A673 (cell line): Measurements from ENCODE around the gene LEMD1. TPM values are rescaled to one million over a fixed set of nuclear protein-coding genes. Genes with fewer than 3 reads are reported as not detected.
A peak's percentile ranks its signal among the peaks of the same experiment; 100 is the strongest.

Experiments used
- BruUV-seq: library from RNA; stranded (reverse); fragments of 400-500 nt; replicated peaks from 2 replicates; lab custom pipeline; 2021; lab: Mats Ljungman, UMichigan
- CTCF ChIA-PET: fragments of 300-600 bp; sonication (Branson Sonifier 250); formaldehyde crosslinking; loops from one replicate; lab custom pipeline; 2022; ENCODE audit warnings: antibody characterized with exemption; lab: Charles Lee
- POLR2A ChIA-PET: fragments of 300-600 bp; sonication (Branson Sonifier 250); formaldehyde crosslinking; loops from one replicate; lab custom pipeline; 2022; ENCODE audit warnings: antibody characterized with exemption; ENCODE audit not compliant: low non-redundant PET; lab: Charles Lee
- DNase-seq: peaks from one replicate; pipeline ENCODE4 v3.0.0-alpha.2; 2015; ENCODE audit warnings: low spot score
- H3K27ac ChIP-seq: fragments of 200-600 bp; sonication (generic); 2 replicates; pipeline ENCODE4 v1.5.1; 2016; ENCODE audit warnings: mixed run types, low read depth, mild to moderate bottlenecking, mixed read lengths, antibody characterized with exemption, low read length; ENCODE audit not compliant: poor library complexity, severe bottlenecking
- H3K27me3 ChIP-seq: fragments of 200-600 bp; sonication (generic); replicated peaks from 2 replicates; pipeline ENCODE4 v1.6.1; 2017; ENCODE audit warnings: mixed run types, low read depth, mild to moderate bottlenecking, mixed read lengths, antibody characterized with exemption, low read length; ENCODE audit not compliant: insufficient read depth, poor library complexity
- H3K36me3 ChIP-seq: fragments of 200-600 bp; sonication (generic); 2 replicates; pipeline ENCODE4 v1.6.1; 2016; ENCODE audit warnings: mixed run types, mild to moderate bottlenecking, mixed read lengths, antibody characterized with exemption, low read length; ENCODE audit not compliant: insufficient read depth, poor library complexity, severe bottlenecking
- H3K4me1 ChIP-seq: fragments of 200-600 bp; sonication (generic); 2 replicates; pipeline ENCODE4 v1.6.1; 2017; ENCODE audit warnings: mixed run types, mild to moderate bottlenecking, mixed read lengths, antibody characterized with exemption, low read length; ENCODE audit not compliant: insufficient read depth, poor library complexity, severe bottlenecking
- H3K4me3 ChIP-seq: fragments of 200-600 bp; sonication (generic); 2 replicates; pipeline ENCODE4 v1.5.1; 2016; ENCODE audit warnings: low read depth, mixed run types, mild to moderate bottlenecking, mixed read lengths, low read length; ENCODE audit not compliant: poor library complexity, severe bottlenecking
- H3K9me3 ChIP-seq: fragments of 200-600 bp; sonication (generic); 2 replicates; pipeline ENCODE4 v1.6.1; 2016; ENCODE audit warnings: mixed run types, low read depth, mild to moderate bottlenecking, mixed read lengths, antibody characterized with exemption, low read length; ENCODE audit not compliant: poor library complexity, severe bottlenecking
- CTCF ChIP-seq: fragments of 300-800, 200-600 bp; sonication (generic); conservative IDR thresholded peaks from 2 replicates; pipeline ENCODE4 v1.5.1; 2017; ENCODE audit warnings: low read depth, mild to moderate bottlenecking, antibody characterized with exemption, low read length, moderate library complexity, mixed read lengths
- EZH2 ChIP-seq: fragments of 200-600 bp; sonication (generic); IDR thresholded peaks from 2 replicates; pipeline ENCODE4 v1.6.1; 2017; ENCODE audit warnings: borderline replicate concordance, low read depth, mild to moderate bottlenecking, mixed read lengths, antibody characterized with exemption, low read length; ENCODE audit not compliant: poor library complexity, severe bottlenecking
- intact Hi-C: fragments of 100-400 bp; cut with micrococcal nuclease; formaldehyde crosslinking; loops from one replicate; pipeline ENCODE4 v1.10.0; 2022; ENCODE audit not compliant: unreplicated experiment
- total RNA-seq: library from RNA; stranded (reverse); gene quantifications from 2 replicates; pipeline ENCODE4 v1.2.3, GENCODE V29; 2021

The LEMD1 gene
- total RNA-seq, 1 experiment from 2014 or later: 1.5 TPM

GRCh38 chr1:205377355-205377754, 44.5 kb downstream of the LEMD1 start:
- intact Hi-C loops: no loop called here
- no peak for DNase-seq
- Histone ChIP-seq H3K4me3 (no peak overlapping the region), H3K9me3 (no peaks in the 10 kb centered on the region), H3K27me3 (no peaks in the 10 kb centered on the region), H3K4me1 (peaks cover 9% of the 10 kb centered on the region), H3K36me3 (no peaks in the 10 kb centered on the region), H3K27ac (no peak overlapping the region)
- TF ChIP-seq CTCF (no peak), EZH2 (no peak)
- CTCF ChIA-PET: no interaction called here
- POLR2A ChIA-PET: no interaction called here
- BruUV-seq: no TSS peak

DNA sequence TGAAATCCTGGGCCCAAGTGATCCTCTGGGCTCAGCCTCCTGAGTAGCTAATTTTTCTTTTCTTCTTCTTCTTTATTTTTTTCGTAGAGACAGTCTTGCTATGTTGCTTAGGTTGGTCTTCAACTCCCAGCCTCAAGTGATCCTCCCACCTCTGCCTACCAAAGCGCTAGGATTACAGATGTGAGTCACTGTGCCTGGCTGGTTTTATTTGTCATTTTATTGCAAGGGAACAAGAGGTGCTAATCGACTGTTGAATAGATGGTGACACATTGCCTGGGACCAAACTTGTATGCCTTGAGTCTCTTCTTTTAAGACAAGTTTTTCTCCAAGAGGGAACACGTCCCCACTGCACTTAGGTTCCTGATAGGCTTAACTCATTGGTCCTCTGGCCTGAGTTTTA, 45.1 kb downstream of the LEMD1 start:
- Histone ChIP-seq H3K4me1 (peaks cover 9% of the 10 kb centered on the region), H3K27ac (no peak overlapping the region), H3K9me3 (no peaks in the 10 kb centered on the region), H3K27me3 (no peaks in the 10 kb centered on the region), H3K36me3 (no peaks in the 10 kb centered on the region), H3K4me3 (no peak overlapping the region)
- POLR2A ChIA-PET: interaction anchor here (0.5 kb wide), 1 partner anchor 91 kb away, joined by 7 read pairs; no protein-coding TSS in a partner anchor
- CTCF ChIA-PET: interaction anchor here (0.6 to 1.2 kb wide), 2 partner anchors 41 to 109 kb away, joined by 3 to 5 read pairs; no protein-coding TSS in a partner anchor
- intact Hi-C loops: no loop called here
- BruUV-seq: no TSS peak
- TF ChIP-seq EZH2: no peak
- TF ChIP-seq CTCF: no peak
- peak; percentile 60 for DNase-seq

DNA sequence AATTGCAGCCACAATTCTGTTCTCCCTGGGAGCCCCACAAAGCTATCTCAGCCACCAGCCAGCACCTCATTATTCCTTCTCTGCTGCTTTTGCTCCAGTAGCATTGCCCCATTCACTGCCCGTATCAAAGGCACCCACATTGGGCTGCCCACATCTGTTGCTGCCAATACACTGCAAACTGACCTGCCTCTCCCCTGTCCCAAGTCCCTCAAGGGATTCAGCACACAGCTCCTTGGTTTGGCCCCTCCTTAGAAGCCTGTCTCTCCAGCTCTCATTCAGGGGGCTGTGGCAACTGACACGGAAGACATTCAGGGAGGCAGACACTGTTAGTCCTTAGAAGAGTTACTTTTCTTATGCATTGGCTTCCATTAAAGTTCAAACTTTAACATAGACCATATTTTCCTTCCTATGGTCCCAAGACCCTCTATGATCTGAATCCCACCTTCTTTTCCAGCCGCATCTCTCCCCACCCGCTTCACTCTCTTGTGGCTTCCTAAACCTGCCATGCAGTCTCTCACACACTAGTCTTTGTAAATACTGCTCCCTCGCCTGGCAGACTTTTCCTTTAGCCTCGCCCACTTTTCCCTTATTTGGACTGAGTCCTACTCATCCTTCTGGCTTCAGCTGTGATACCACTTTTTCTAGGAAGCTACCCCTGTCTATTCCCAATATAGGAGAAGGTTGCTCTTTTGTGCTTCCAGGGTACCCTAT, 45.9 kb downstream of the LEMD1 start:
- Histone ChIP-seq H3K4me3 (no peak overlapping the region), H3K27me3 (no peaks in the 10 kb centered on the region), H3K27ac (no peak overlapping the region), H3K9me3 (no peaks in the 10 kb centered on the region), H3K36me3 (no peaks in the 10 kb centered on the region), H3K4me1 (peaks cover 9% of the 10 kb centered on the region)
- no TSS peak for BruUV-seq
- POLR2A ChIA-PET: interaction anchor here (0.5 kb wide), 1 partner anchor 90 kb away, joined by 7 read pairs; no protein-coding TSS in a partner anchor
- intact Hi-C loops: no loop called here
- TF ChIP-seq CTCF (peak; percentile 28; the same call in 1 of the 2 replicates), EZH2 (no peak)
- DNase-seq: peak; percentile 68
- CTCF ChIA-PET: interaction anchor here (0.6 to 1.2 kb wide), 3 partner anchors 41 to 115 kb away, joined by 3 to 5 read pairs (median 5); no protein-coding TSS in a partner anchor
